T1000 (cell line): ENCODE measurements around the gene EZH2.

Source experiments
- DNase-seq: peaks from one replicate; lab custom pipeline; 2025; ENCODE audit warnings: mixed read lengths; lab: John Stamatoyannopoulos, UW

EZH2 gene

GRCh38 chr7:148854983-148855382 is 29.1 kb downstream of the EZH2 start:
- no peak for DNase-seq

- DNase-seq: no peak
These were observed 31.8 kb downstream of the EZH2 start for GRCh38 chr7:148852272-148852671.

- DNase-seq: no peak
These were observed 33.5 kb downstream of the EZH2 start for GRCh38 chr7:148850564-148850963.

- no peak for DNase-seq
These were observed 34.5 kb downstream of the EZH2 start for GRCh38 chr7:148849393-148850098.

GRCh38 chr7:148847815-148848734 is 36.0 kb downstream of the EZH2 start:
- DNase-seq: no peak

GRCh38 chr7:148838905-148839304 is 45.2 kb downstream of the EZH2 start:
- no peak for DNase-seq

- no peak for DNase-seq
These were observed 48.2 kb downstream of the EZH2 start for GRCh38 chr7:148835854-148836253.

GRCh38 chr7:148834605-148835004 is 49.5 kb downstream of the EZH2 start:
- DNase-seq: no peak

- DNase-seq: no peak
These were observed 52.3 kb downstream of the EZH2 start for GRCh38 chr7:148831782-148832181.

GRCh38 chr7:148830897-148831692 is 53.0 kb downstream of the EZH2 start:
- DNase-seq: no peak

GRCh38 chr7:148828965-148829364 is 55.1 kb downstream of the EZH2 start:
- DNase-seq: no peak

- DNase-seq: no peak
These were observed 58.8 kb downstream of the EZH2 start for GRCh38 chr7:148825338-148825737.

GRCh38 chr7:148824864-148825263 is 59.2 kb downstream of the EZH2 start:
- no peak for DNase-seq

- no peak for DNase-seq
These were observed 62.7 kb downstream of the EZH2 start for GRCh38 chr7:148821422-148821821.

- DNase-seq: no peak
These were observed 64.3 kb downstream of the EZH2 start for GRCh38 chr7:148819697-148820360.

GRCh38 chr7:148815612-148816011 is 68.5 kb downstream of the EZH2 start:
- no peak for DNase-seq

GRCh38 chr7:148814922-148815559 is 69.0 kb downstream of the EZH2 start:
- DNase-seq: no peak

GRCh38 chr7:148813890-148814289 is 70.2 kb downstream of the EZH2 start:
- no peak for DNase-seq

GRCh38 chr7:148811892-148812291 is 72.2 kb downstream of the EZH2 start:
- DNase-seq: no peak

- DNase-seq: no peak
These were observed 74.2 kb downstream of the EZH2 start for GRCh38 chr7:148809856-148810255.

GRCh38 chr7:148807436-148807835 is 76.7 kb downstream of the EZH2 start:
- no peak for DNase-seq
